GM12891 (cell line): ENCODE data around the gene RFFL.

ENCODE experiments used
- DNase-seq: peaks from one replicate; pipeline ENCODE4 v3.0.0; 2011; ENCODE audit warnings: low spot score; ENCODE audit not compliant: insufficient read length
- FAIRE-seq: peaks from 2 replicates; lab custom pipeline; 2011; peaks lifted over from hg19 to GRCh38; lab: Jason Lieb, UNC
- PAX5 ChIP-seq: IDR thresholded peaks from 2 replicates; pipeline ENCODE4 v1.6.1; 2011; ENCODE audit warnings: low read length, moderate library complexity, mild to moderate bottlenecking; ENCODE audit not compliant: insufficient read depth, severe bottlenecking
- POLR2A ChIP-seq: IDR thresholded peaks from 2 replicates; pipeline ENCODE4 v1.6.1; 2011; ENCODE audit warnings: low read depth, low read length, control low read depth
- POLR2AphosphoS5 ChIP-seq: IDR thresholded peaks from 2 replicates; pipeline ENCODE4 v1.6.1; 2011; ENCODE audit warnings: low read depth, low read length, control low read depth
- POU2F2 ChIP-seq: IDR thresholded peaks from 2 replicates; pipeline ENCODE4 v1.6.1; 2011; ENCODE audit warnings: low read depth, mild to moderate bottlenecking, control low read depth, low read length, moderate library complexity
- SPI1 ChIP-seq: IDR thresholded peaks from 2 replicates; pipeline ENCODE4 v1.6.1; 2011; ENCODE audit warnings: low read depth, low read length, control low read depth
- TAF1 ChIP-seq: IDR thresholded peaks from 2 replicates; pipeline ENCODE4 v1.6.1; 2011; ENCODE audit warnings: low read depth, low read length, control low read depth

The RFFL gene

DNA sequence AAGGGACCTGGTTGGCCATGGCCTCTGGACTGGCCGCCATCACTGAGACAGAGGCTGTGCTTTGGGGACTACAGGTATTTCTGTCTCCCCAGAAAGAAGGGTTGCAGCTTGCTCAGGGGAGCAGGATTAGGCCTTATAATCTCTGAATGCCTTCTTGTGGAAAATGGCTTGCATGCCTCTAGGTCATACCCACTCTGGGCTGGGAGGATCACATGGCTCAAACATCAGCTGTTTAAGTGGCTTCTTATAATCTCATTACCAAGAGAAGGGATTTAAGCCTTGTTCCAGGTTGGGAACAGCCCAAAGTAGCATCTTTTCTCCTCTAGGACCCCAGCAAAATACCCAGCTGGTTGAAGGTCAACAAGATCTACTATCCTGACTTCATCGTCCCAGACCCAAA, 64.1 kb downstream of the RFFL start:
- FAIRE-seq (no peak), DNase-seq (no peak)
- TF ChIP-seq POLR2AphosphoS5 (no peak), SPI1 (no peak), POLR2A (no peak), PAX5 (no peak), TAF1 (no peak), POU2F2 (no peak)

DNA sequence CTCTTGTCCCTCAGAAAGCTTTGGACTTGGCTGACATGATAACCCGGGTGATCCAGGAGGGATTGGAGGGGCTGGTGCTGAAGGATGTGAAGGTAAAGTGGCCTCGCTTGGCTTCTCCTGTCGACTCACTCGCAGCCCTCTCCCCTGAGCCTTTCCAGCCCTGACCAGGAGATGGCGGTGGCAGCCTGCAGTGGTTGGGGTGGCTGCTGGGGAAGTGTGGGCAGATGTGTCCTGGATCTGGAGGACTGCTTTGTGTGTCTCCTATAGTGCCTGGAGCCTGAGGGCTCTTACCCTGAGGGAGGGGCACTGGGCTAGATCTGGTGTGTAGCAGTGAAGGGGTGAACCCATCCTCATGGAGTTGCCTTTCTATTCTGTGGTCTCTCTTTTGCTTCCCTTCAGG, 65.3 kb downstream of the RFFL start:
- DNase-seq (peak; percentile 84), FAIRE-seq (peak; percentile 94)
- TF ChIP-seq POLR2A: no peak
- no peak for TF ChIP-seq TAF1
- no peak for TF ChIP-seq POU2F2
- TF ChIP-seq SPI1: peak; percentile 47
- no peak for TF ChIP-seq POLR2AphosphoS5
- TF ChIP-seq PAX5: no peak

DNA sequence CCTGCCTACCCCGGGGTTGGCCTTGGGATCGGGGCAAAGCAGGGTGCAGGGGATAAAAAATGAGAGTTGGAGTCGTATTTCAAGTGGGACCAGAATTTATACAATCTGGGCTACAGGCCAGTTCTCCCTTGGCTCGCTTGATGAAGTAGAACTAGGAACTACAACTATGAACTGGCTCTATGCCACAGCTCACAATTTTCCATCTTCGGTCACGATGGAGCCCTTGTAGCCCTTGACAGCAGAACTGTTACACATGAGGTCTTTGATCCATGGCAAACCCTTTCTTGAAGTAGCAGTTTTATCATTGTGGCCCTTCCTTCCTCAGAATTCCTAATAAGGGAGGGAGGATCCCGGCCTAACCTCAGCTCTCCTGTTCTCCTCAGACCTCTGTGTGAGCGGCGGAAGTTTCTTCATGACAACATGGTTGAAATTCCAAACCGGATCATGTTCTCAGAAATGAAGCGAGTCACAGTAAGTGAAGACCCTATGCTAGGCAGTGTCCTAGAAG, 66.1 kb downstream of the RFFL start:
- FAIRE-seq (no peak), DNase-seq (no peak)
- no peak for TF ChIP-seq POLR2A
- TF ChIP-seq PAX5: no peak
- TF ChIP-seq POU2F2: no peak
- no peak for TF ChIP-seq SPI1
- no peak for TF ChIP-seq POLR2AphosphoS5
- no peak for TF ChIP-seq TAF1

DNA sequence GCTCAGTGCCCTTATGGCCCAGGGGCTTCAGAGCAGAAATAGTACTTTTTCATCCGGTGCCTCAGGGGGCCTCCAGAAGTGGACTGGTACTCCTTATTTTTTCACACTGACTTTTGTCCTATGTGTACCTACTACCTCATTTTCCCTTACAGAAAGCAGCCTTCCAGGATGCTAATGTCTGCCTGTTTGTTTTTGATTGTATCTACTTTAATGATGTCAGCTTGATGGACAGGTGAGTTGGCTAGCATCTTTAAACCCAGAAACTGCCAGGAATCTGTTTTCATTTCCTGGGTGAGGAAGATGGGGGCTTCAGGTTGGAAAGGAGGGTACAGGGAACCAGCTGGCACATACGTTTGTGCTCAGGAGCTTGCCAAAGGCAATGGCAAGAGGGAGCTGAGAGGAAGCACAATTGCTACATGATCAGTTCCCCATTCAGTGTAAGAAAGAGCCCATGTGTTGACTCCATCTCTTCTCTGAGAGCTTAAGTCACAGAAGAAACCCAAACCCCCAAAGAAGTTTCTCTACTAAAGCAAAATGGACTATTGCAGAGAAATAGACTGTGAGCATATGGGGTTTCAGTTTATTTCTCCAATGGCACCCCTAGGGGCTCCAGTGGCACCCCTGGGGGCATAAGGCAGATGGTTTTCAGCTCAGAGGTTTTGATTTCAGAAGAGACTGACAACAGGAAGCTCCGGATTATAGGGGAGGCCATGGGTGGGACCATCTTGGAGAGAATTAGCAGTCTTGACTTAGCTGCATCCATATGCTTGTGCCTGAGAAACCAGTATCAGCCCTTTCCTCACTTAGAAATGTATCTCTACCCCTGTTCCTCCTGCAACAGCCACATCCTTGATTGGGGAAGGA, 66.9 kb downstream of the RFFL start:
- TF ChIP-seq SPI1 (no peak), POU2F2 (no peak), POLR2A (no peak)
- FAIRE-seq (no peak), DNase-seq (no peak)

DNA sequence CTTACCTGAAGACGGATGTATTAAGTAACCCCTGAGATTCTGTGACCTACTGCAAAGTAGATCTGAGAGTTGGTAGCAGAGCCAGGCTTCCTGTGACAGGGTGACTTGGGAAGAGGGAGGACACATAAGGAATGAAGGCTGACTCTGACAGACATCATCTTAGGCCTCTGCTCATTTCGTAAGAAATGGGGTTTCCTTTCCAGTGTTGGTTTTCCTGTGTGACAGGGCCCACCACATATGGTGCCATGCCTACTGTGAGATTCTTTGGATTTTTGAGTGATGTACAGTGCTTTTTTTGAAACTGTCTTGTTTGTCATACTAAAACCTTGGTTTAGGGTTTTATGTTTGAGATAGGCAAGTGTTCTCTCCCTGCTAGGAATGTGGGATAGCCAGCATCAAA, 70.5 kb downstream of the RFFL start:
- FAIRE-seq (no peak), DNase-seq (no peak)
- TF ChIP-seq PAX5 (no peak), TAF1 (no peak), POLR2AphosphoS5 (no peak), SPI1 (no peak), POLR2A (no peak), POU2F2 (no peak)

DNA sequence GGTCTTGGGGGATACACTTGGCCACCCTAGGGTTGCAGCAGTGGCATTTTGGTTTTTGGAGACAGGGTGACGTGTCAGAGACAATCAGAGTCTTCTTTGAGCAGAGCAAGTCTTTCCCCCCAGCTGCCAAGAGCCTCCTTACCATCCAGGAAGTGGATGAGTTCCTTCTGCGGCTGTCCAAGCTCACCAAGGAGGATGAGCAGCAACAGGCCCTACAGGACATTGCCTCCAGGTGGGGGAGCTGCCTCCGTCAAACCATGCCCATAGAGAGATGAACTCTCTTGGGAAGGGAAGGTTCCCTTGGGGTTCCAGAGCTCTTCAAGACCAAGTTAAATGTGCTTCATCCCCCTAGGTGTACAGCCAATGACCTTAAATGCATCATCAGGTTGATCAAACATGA, 71.9 kb downstream of the RFFL start:
- FAIRE-seq (no peak), DNase-seq (no peak)
- no peak for TF ChIP-seq POLR2A
- no peak for TF ChIP-seq POU2F2
- TF ChIP-seq SPI1: no peak
- no peak for TF ChIP-seq POLR2AphosphoS5
- no peak for TF ChIP-seq TAF1
- no peak for TF ChIP-seq PAX5

DNA sequence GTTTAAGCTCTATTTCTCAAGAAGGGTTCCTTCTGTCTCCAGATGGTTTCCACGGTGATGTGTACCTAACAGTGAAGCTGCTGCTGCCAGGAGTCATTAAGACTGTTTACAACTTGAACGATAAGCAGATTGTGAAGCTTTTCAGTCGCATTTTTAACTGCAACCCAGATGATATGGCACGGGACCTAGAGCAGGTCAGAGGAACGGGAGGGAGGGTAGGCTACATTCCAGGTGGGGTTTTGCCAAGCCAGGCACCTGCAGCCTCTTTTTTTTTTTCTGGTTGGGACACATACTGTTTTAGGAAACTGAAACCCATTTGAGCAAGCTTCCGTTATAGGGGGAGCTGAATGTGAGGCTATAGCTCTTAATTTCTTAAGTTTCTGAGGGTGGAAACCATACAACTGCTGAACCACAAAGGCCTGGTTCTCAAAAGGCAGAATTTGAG, 72.6 kb downstream of the RFFL start:
- DNase-seq (no peak), FAIRE-seq (no peak)
- no peak for TF ChIP-seq TAF1
- no peak for TF ChIP-seq SPI1
- no peak for TF ChIP-seq POLR2A
- no peak for TF ChIP-seq POLR2AphosphoS5
- TF ChIP-seq POU2F2: no peak
- no peak for TF ChIP-seq PAX5

DNA sequence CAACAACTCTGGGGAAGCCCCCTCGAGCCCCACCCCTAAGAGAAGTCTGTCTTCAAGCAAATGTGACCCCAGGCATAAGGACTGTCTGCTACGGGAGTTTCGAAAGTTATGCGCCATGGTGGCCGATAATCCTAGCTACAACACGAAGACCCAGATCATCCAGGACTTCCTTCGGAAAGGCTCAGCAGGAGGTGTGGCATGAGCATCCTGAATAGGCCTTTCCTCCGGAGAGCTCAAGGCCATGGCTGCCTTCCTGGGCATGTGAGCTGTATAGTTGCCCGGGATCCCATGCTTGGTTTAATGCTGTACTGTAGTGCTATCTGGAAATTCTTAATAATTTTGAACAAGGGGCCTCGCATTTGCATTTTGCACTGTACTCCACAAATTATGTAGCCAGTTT, 74.0 kb downstream of the RFFL start:
- TF ChIP-seq POU2F2 (no peak), POLR2AphosphoS5 (no peak)
- FAIRE-seq (no peak), DNase-seq (no peak)

DNA sequence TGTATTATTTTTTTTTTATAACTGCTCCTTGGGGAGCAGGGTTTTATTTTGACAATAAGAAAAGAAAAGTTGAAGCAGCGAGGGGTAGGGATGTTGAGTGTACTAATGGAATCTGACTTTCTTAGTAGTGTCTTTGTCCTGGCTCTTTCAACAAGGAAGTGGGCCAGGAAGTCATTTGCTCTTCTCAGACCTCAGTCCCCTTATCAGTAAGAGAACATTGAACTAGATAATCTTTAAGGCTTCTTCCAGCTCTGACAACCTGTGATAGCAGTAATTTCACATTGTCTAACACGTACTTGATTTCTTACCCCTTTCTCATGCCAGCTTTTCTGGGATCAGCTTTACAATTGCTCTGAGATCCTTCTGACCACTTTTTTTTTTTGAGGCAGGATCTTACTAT, 74.9 kb downstream of the RFFL start:
- TF ChIP-seq POLR2A: no peak
- TF ChIP-seq SPI1: 0 out of 2 replicates have a peak, but pooled peaks have one; percentile 1
- FAIRE-seq: no peak

DNA sequence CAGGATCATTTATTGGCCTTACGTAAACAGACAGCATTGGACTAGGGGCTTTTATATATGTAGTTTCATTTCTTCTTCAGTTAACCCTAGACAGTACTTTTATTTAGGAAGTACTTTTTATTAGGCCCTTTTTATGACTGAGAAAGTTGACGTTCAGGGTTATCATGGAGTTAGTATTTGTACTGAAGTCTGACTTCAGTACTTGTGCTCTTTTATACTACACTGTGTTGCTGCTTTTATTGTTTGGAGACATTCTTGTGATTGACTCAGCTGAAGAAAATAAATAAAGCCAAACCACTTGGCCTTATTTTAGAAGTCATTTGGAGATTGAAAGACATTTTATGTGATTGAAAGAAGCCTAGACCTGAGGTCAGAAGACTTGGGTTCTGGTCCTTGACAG, 76.3 kb downstream of the RFFL start:
- DNase-seq (no peak), FAIRE-seq (no peak)
- TF ChIP-seq PAX5 (no peak), TAF1 (no peak), POLR2A (no peak), SPI1 (no peak), POLR2AphosphoS5 (no peak), POU2F2 (no peak)

More for the DNA sequence above, 74.9 kb downstream of the RFFL start:
- no peak for DNase-seq
